ENCODE measurements around the gene COG2. TPM values are rescaled to one million over a fixed set of nuclear protein-coding genes. Genes with fewer than 3 reads are reported as not detected.

The COG2 gene
- total RNA-seq, 1 donor from 2014 or later: 34.0 TPM

GRCh38 chr1:230682882-230683610, 40.8 kb downstream of the COG2 start:
- no peak overlapping the region for H3K4me3 Mint-ChIP-seq
- DNase-seq (ENCODE audit: extremely low spot score, unreplicated experiment): no peak
- no peaks in the 10 kb centered on the region for H3K9me3 Mint-ChIP-seq
- no peak for TF ChIP-seq CTCF (conservative IDR thresholded peaks at IDR 0.05)
- peaks cover 26% of the 10 kb centered on the region for H3K4me1 Mint-ChIP-seq (ENCODE audit: unreplicated experiment)
- peaks cover 42% of the 10 kb centered on the region for H3K36me3 Mint-ChIP-seq
- H3K27me3 Mint-ChIP-seq: no peaks in the 10 kb centered on the region
- H3K27ac Mint-ChIP-seq: peak overlapping the region; percentile 87

DNA sequence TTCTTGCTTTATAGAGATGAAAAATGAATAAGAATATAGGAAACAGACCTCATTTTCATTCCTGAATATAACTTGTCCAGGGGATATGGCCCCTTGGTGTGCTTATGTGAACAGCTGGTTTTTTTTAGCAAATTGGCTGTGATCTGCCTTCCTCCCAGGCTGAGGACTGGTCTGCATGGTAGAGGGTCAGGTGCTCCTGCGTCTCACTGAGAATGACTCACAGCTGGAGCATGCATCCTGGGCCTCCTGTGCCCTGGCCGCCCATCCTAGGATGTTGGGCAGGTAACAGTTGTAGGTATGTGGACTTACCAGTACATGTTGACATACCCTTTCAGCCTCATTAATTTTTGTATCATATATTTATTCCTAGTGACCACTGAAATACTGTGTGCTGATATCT, 41.9 kb downstream of the COG2 start:
- Mint-ChIP-seq H3K36me3 (peaks cover 41% of the 10 kb centered on the region), H3K4me1 (ENCODE audit: unreplicated experiment) (peaks cover 26% of the 10 kb centered on the region), H3K27ac (peak overlapping the region; percentile 87), H3K27me3 (no peaks in the 10 kb centered on the region), H3K9me3 (no peaks in the 10 kb centered on the region), H3K4me3 (peak overlapping the region; percentile 46)
- no peak for DNase-seq (ENCODE audit: extremely low spot score, unreplicated experiment)
- no peak for TF ChIP-seq CTCF (conservative IDR thresholded peaks at IDR 0.05)

- Mint-ChIP-seq H3K27ac (peak overlapping the region; percentile 87), H3K27me3 (no peaks in the 10 kb centered on the region), H3K36me3 (peaks cover 38% of the 10 kb centered on the region), H3K4me1 (ENCODE audit: unreplicated experiment) (peaks cover 30% of the 10 kb centered on the region), H3K9me3 (no peaks in the 10 kb centered on the region), H3K4me3 (no peak overlapping the region)
- no peak for TF ChIP-seq CTCF (conservative IDR thresholded peaks at IDR 0.05)
- DNase-seq (ENCODE audit: extremely low spot score, unreplicated experiment): no peak
Observed at GRCh38 chr1:230684998-230685397, 42.7 kb downstream of the COG2 start.

- peaks cover 26% of the 10 kb centered on the region for H3K4me1 Mint-ChIP-seq (ENCODE audit: unreplicated experiment)
- peaks cover 36% of the 10 kb centered on the region for H3K36me3 Mint-ChIP-seq
- H3K27me3 Mint-ChIP-seq: no peaks in the 10 kb centered on the region
- no peak overlapping the region for H3K4me3 Mint-ChIP-seq
- no peak for TF ChIP-seq CTCF (conservative IDR thresholded peaks at IDR 0.05)
- DNase-seq (ENCODE audit: extremely low spot score, unreplicated experiment): no peak
- no peaks in the 10 kb centered on the region for H3K9me3 Mint-ChIP-seq
- H3K27ac Mint-ChIP-seq: no peak overlapping the region
Observed at GRCh38 chr1:230686747-230687146, 44.5 kb downstream of the COG2 start.

GRCh38 chr1:230690101-230690500, 47.8 kb downstream of the COG2 start:
- TF ChIP-seq CTCF (conservative IDR thresholded peaks at IDR 0.05): no peak
- H3K9me3 Mint-ChIP-seq: no peaks in the 10 kb centered on the region
- H3K27me3 Mint-ChIP-seq: no peaks in the 10 kb centered on the region
- peaks cover 44% of the 10 kb centered on the region for H3K36me3 Mint-ChIP-seq
- peak overlapping the region; percentile 49 for H3K27ac Mint-ChIP-seq
- H3K4me3 Mint-ChIP-seq: no peak overlapping the region
- H3K4me1 Mint-ChIP-seq (ENCODE audit: unreplicated experiment): peaks cover 18% of the 10 kb centered on the region
- DNase-seq (ENCODE audit: extremely low spot score, unreplicated experiment): no peak

Data from type B pancreatic cell (in vitro differentiated cells).